Measurements from ENCODE around the gene AGAP2. TPM values are rescaled to one million over a fixed set of nuclear protein-coding genes. Genes with fewer than 3 reads are reported as not detected.
A peak's percentile ranks its signal among the peaks of the same experiment; 100 is the strongest.

Gene AGAP2
- polyA plus RNA-seq, 3 donors = 0.20 to 3.4 (median 0.65) TPM

- Mint-ChIP-seq H3K9me3 (no peaks in the 10 kb centered on the region), H3K36me3 (peaks cover 13 to 20% of the 10 kb centered on the region in 2 donors), H3K27ac (peak overlapping the region in 1 of 7 donors; percentile 62), H3K27me3 (ENCODE audit: low read depth in 3 of 3) (peaks cover 0 to under 1% (median 0%) of the 10 kb centered on the region in 3 donors), H3K4me3 (no peak overlapping the region), H3K4me1 (peaks cover 41% of the 10 kb centered on the region)
- intact Hi-C loops (cut with micrococcal nuclease) = no loop called here
- no peaks in the 10 kb centered on the region for H4K20me1 ChIP-seq (ENCODE audit: insufficient read depth, low read length)
- H3K27ac ChIP-seq (ENCODE audit: low read depth in 1 of 2, low read length in 2 of 2) = no peak overlapping the region
- WGBS (ENCODE audit: insufficient coverage) = no CpG with 5 or more reads among the region's 7 CpGs
- H3K36me3 ChIP-seq (replicated peaks in 1 of 2; ENCODE audit: control insufficient read depth in 1 of 2, insufficient read depth in 2 of 2, low read length in 2 of 2) = peaks cover 6 to 17% of the 10 kb centered on the region in 2 donors
- H2AFZ ChIP-seq (ENCODE audit: insufficient read depth, low read depth, low read length, poor library complexity, severe bottlenecking) = no peak overlapping the region
- no peak for DNase-seq
- no peak overlapping the region for H3K4me2 ChIP-seq (replicated peaks; ENCODE audit: extremely low read depth, low read length, poor library complexity, severe bottlenecking)
- no peak overlapping the region for H3K9ac ChIP-seq (ENCODE audit: insufficient read depth, low read length, poor library complexity, severe bottlenecking)
- H3K27me3 ChIP-seq (ENCODE audit: control insufficient read depth in 2 of 2, insufficient read depth in 2 of 2, low read length in 2 of 2) = no peaks in the 10 kb centered on the region
- TF ChIP-seq CTCF (IDR thresholded peaks at IDR 0.05) = no peak
- H3K4me3 ChIP-seq (replicated peaks in 1 of 3; ENCODE audit: low read depth in 2 of 3, low read length in 3 of 3) = no peak overlapping the region
- H3K79me2 ChIP-seq (ENCODE audit: insufficient read depth, low read length) = peaks cover 26% of the 10 kb centered on the region
- no peaks in the 10 kb centered on the region for H3K9me3 ChIP-seq (replicated peaks in 1 of 2; ENCODE audit: control insufficient read depth in 1 of 2, insufficient read depth in 1 of 2, low read length in 2 of 2)
- H3K4me1 ChIP-seq (ENCODE audit: control insufficient read depth in 1 of 2, insufficient read depth in 2 of 2, low read length in 2 of 2) = peaks cover 32 to 35% of the 10 kb centered on the region in 2 donors
These were observed 845 bp upstream of the AGAP2 start for GRCh38 chr12:57739387-57739786.

DNA sequence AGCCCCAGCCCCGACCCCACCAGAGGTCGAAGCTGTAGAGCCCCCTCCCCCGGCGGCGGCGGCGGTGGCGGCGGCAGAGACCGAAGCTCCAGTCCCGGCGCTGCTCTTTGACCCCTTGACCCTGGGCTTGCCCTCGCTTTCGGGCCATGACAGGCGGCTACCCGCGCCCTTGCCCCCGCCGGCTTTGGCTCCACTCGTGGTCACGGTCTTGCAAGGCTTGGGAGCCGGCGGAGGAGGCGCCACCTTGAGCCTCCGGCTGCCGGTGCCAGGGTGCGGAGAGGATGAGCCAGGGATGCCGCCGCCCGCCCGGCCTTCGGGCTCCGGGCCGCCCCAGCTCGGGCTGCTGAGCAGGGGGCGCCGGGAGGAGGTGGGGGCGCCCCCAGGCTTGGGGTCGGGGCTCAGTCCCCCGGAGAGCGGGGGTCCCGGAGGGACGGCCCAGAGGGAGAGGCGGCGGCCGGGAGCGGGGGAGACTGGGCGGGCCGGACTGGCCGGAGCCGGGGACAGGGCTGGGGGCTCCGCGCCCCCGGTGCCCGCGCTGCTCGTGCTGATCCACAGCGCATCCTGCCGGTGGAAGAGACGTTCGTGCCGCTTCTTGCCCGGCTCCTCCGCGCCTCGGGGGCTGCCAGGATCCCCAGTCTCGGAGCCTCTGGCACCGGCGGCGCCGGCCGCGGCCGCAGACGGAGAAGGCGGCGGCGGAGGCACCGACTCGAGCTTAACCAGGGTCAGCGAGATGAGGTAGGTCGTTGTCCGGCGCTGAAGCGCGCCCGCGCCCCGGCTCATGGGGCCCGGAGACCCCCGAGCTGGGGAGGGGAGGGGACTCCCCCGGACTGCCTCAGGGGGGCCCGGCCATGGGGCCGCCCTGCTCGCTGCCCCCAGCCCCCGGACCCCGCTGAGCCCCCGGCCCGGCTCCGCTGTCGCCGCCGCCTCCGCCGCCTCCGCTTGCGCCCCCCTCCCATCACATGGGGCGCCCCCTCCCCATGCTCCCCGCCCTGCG, 778 bp downstream of the AGAP2 start:
- H3K27ac ChIP-seq (ENCODE audit: low read depth in 1 of 2, low read length in 2 of 2) = no peak overlapping the region
- no peak for DNase-seq
- no peaks in the 10 kb centered on the region for H3K27me3 Mint-ChIP-seq (ENCODE audit: low read depth in 3 of 3)
- no peaks in the 10 kb centered on the region for H3K9me3 ChIP-seq (replicated peaks in 1 of 2; ENCODE audit: control insufficient read depth in 1 of 2, insufficient read depth in 1 of 2, low read length in 2 of 2)
- no peak overlapping the region for H3K4me3 ChIP-seq (replicated peaks in 1 of 3; ENCODE audit: low read depth in 2 of 3, low read length in 3 of 3)
- H3K36me3 ChIP-seq (replicated peaks in 1 of 2; ENCODE audit: control insufficient read depth in 1 of 2, insufficient read depth in 2 of 2, low read length in 2 of 2) = peaks cover 23 to 33% of the 10 kb centered on the region in 2 donors
- no peak overlapping the region for H3K4me3 Mint-ChIP-seq
- peaks cover 29 to 35% of the 10 kb centered on the region in 2 donors for H3K36me3 Mint-ChIP-seq
- H3K4me2 ChIP-seq (replicated peaks; ENCODE audit: extremely low read depth, low read length, poor library complexity, severe bottlenecking) = no peak overlapping the region
- H3K9ac ChIP-seq (ENCODE audit: insufficient read depth, low read length, poor library complexity, severe bottlenecking) = no peak overlapping the region
- no peak overlapping the region for H2AFZ ChIP-seq (ENCODE audit: insufficient read depth, low read depth, low read length, poor library complexity, severe bottlenecking)
- 94% methylated on average over 62 of the region's 110 CpGs for WGBS (ENCODE audit: insufficient coverage)
- no peaks in the 10 kb centered on the region for H4K20me1 ChIP-seq (ENCODE audit: insufficient read depth, low read length)
- H3K27ac Mint-ChIP-seq = no peak overlapping the region
- H3K9me3 Mint-ChIP-seq = no peaks in the 10 kb centered on the region
- intact Hi-C loops (cut with micrococcal nuclease) = no loop called here
- peaks cover 34% of the 10 kb centered on the region for H3K4me1 Mint-ChIP-seq
- H3K4me1 ChIP-seq (ENCODE audit: control insufficient read depth in 1 of 2, insufficient read depth in 2 of 2, low read length in 2 of 2) = peaks cover 25 to 29% of the 10 kb centered on the region in 2 donors
- no peaks in the 10 kb centered on the region for H3K27me3 ChIP-seq (ENCODE audit: control insufficient read depth in 2 of 2, insufficient read depth in 2 of 2, low read length in 2 of 2)
- peaks cover 26% of the 10 kb centered on the region for H3K79me2 ChIP-seq (ENCODE audit: insufficient read depth, low read length)
- TF ChIP-seq CTCF (IDR thresholded peaks at IDR 0.05) = no peak

Measured in CD14-positive monocyte (primary cell).